HG03558 (cell line): Measurements from ENCODE around the gene CLTA.
A peak's percentile ranks its signal among the peaks of the same experiment; 100 is the strongest.
"Not testable (repeated sequence)": the region's sequence is repeated elsewhere in the genome, so short reads cannot be mapped to it uniquely, and the experiment has no call there.

Experiments used
- ATAC-seq: cut with Tn5 transposase; IDR thresholded peaks from one replicate; pipeline ENCODE4 v1.9.1; 2021; ENCODE audit warnings: moderate number of reproducible peaks; ENCODE audit not compliant: unreplicated experiment; ENCODE audit errors: extremely low read depth

CLTA gene

GRCh38 chr9:36221667-36222066 is 30.9 kb downstream of the CLTA start:
- ATAC-seq = no peak

GRCh38 chr9:36222449-36222848 is 31.7 kb downstream of the CLTA start:
- ATAC-seq = no peak

DNA sequence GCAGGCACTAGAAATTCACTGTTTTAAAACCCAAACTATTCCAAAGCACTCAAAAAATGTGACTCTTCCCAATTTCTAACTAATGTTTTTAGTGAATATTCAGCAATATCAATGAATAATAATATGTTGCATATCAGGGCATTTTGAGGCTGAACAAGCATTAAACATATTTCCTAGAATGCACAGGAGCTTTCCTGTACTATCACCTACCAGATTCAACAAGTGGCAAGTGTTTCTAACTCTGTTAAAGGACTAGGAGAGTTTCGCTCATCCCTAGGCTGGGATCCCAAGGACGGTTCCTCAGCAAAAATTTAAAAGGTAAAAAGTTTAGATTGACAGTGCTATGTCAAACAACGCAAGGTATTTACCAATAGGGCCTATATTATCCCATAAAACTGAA is 46.5 kb downstream of the CLTA start:
- no peak for ATAC-seq

DNA sequence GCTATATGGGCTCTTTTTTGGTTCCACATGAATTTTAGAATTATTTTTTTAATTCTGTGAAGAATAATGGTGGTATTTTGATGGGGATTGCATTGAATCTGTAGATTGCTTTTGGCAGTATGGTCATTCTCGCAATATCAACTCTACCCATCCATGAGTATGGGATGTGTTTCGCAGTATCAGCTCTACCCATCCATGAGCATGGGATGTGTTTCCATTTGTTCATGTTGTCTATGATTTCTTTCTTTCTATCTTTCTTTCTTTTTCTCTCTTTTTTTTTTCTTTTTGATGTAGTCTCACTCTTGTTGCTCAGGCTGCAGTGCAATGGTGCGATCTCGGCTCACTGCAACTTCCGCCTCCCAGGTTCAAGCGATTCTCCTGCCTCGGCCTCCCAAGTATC is 48.5 kb downstream of the CLTA start:
- not testable (repeated sequence) for ATAC-seq

DNA sequence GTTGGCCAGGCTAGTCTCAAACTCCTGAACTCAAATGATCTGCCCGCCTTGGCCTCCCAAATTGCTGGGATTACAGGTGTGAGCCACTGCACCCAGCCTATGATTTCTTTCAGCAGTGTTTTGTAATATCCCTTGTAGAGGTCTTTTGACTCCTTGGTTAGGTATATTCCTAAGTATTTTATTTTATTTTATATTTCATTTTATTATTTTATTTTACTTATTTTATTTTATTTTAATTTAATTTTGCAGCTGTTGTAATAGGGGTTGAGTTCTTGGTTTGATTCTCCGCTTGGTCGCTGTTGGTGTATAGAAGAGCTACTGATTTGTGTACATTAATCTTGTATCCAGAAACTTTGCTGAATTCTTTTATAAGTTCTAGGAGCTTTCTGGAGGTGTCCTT is 49.0 kb downstream of the CLTA start:
- not testable (repeated sequence) for ATAC-seq

GRCh38 chr9:36245906-36246305 is 55.2 kb downstream of the CLTA start:
- no peak for ATAC-seq

- no peak for ATAC-seq
Observed at GRCh38 chr9:36247356-36247755, 56.6 kb downstream of the CLTA start.

DNA sequence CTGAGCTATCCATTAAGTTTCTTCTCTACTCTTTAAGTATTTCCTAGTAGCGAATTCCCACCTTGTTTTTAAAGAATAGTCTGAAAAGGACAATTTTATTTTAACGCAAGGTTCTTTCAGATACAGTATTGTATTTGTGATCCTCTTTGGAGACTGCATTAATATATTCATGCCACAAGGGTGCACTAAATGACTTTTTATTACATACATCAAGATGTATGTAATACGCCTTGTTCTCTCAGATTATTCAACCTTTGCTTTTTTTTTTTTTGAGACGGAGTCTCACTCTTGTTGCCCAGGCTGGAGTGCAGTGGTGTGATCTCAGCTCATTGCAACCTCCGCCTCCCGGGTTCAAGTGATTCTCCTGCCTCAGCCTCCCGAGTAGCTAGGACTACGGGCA is 57.3 kb downstream of the CLTA start:
- ATAC-seq = not testable (repeated sequence)

GRCh38 chr9:36249189-36249588 is 58.5 kb downstream of the CLTA start:
- ATAC-seq = no peak

GRCh38 chr9:36250079-36250478 is 59.4 kb downstream of the CLTA start:
- ATAC-seq = no peak

DNA sequence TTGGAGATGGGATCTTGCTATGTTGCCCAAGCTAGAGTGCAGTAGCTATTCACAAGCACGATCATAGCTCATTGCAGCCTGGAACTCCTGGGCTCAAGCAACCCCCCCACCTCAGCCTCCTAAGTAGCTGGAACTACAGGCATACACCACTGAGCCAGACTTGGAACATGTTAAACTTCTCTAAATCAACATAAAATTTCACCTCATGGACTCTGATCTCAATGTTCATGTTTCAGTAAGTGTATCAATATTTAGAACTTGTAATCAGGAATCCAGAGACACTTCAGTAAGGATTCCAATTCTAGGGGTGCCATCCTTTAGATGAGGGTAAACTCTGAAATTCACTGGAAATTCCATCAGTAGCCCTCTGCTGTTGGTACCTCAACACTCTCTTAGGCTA is 60.7 kb downstream of the CLTA start:
- ATAC-seq = no peak

- peak; percentile 65 for ATAC-seq
Observed at GRCh38 chr9:36258208-36258995, 67.7 kb downstream of the CLTA start, which contains the start of gene GNE. TSS of gene GNE (minus strand) at chr9:36258448. CDS start at chr9:36249355, 9,093 bp downstream.

DNA sequence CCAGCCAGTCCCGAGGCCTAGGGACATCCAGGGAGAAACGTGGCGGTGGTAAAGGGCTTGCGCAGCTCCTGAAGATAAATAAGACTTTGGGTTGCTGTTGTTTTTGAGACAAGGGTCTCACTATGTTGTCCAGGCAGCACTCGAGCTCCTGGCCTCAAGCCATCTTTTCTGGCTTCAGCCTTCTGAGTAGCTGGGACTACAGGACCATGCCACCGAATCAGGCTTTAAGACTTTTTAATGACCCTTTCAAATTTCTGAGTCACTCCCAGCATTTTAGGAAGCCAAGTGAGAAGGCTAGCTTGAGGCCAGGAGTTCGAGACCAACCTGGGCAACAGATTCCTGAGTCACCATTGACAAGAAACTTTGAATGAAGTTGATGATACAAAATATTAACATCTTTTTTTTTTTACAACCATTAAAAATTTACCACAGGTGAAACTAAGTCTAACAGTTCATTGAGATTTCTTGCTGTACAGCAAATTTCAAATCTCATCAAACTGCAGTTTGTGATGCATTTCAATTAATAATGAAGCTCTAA is 68.3 kb downstream of the CLTA start:
- ATAC-seq = no peak
